ENCODE results near the gene LRRC37A3. TPM values are rescaled to one million over a fixed set of nuclear protein-coding genes. Genes with fewer than 3 reads are reported as not detected.

The LRRC37A3 gene
- polyA plus RNA-seq, 1 of the 3 experiments (the other 2 are of a cell fraction), result 10.4 TPM

- Histone ChIP-seq H3K79me2 (ENCODE audit: insufficient read depth) (peaks cover 12% of the 10 kb centered on the region), H3K27me3 (ENCODE audit: insufficient read depth) (no peaks in the 10 kb centered on the region), H3K4me1 (ENCODE audit: control insufficient read depth in 1 of 2, insufficient read depth in 2 of 2, low read depth in 1 of 2, low read length in 1 of 2) (0 out of 4 replicates have a peak, but pooled peaks cover 0 to 5% of the 10 kb centered on the region in 2 experiments), H3F3A (replicated peaks; ENCODE audit: insufficient read depth) (no peaks in the 10 kb centered on the region), H3K4me3 (ENCODE audit: low read depth in 2 of 2, low read length in 1 of 2) (no peak overlapping the region; a peak in 1 of 4 replicates), H3K36me3 (replicated peaks in 1 of 2; ENCODE audit: control insufficient read depth in 1 of 2, insufficient read depth in 2 of 2, low read length in 1 of 2) (no peaks in the 10 kb centered on the region), H3K27ac (ENCODE audit: low read depth in 2 of 2, low read length in 1 of 2) (no peak overlapping the region), H4K20me1 (ENCODE audit: insufficient read depth) (no peaks in the 10 kb centered on the region), H3K9me3 (no peaks in the 10 kb centered on the region), H3K9me2 (no peaks in the 10 kb centered on the region), H3K9ac (no peak overlapping the region), H2AFZ (ENCODE audit: low read depth) (no peak overlapping the region), H3K4me2 (peak overlapping the region; percentile 85; the same call in 1 of the 2 replicates)
- ChIA-PET CTCF (interaction anchor here (0.6 to 1.9 kb wide), 5 partner anchors 40 to 277 kb away, joined by 3 to 10 read pairs (median 5); no protein-coding TSS in a partner anchor), POLR2A (interaction anchor here (2.1 kb wide), 1 partner anchor 55 kb away, joined by 18 read pairs; no protein-coding TSS in a partner anchor)
- TF ChIP-seq NFIC (IDR thresholded peaks at IDR 0.05; ENCODE audit: borderline replicate concordance) (no peak), MEF2A (IDR thresholded peaks at IDR 0.05; ENCODE audit: borderline replicate concordance, low read depth) (no peak), IRF3 (IDR thresholded peaks at IDR 0.05; ENCODE audit: low read depth, low read length) (no peak), ZBTB33 (IDR thresholded peaks at IDR 0.05; ENCODE audit: borderline replicate concordance, low read depth) (no peak), MXI1 (IDR thresholded peaks at IDR 0.05; ENCODE audit: low read depth, low read length) (no peak), POLR2AphosphoS5 (IDR thresholded peaks at IDR 0.05; ENCODE audit: low read depth, low read length) (no peak), TCF12 (IDR thresholded peaks at IDR 0.05) (no peak), RXRA (IDR thresholded peaks at IDR 0.05; ENCODE audit: borderline replicate concordance, low read depth) (no peak), CHD2 (IDR thresholded peaks at IDR 0.05; ENCODE audit: low read length, partially characterized antibody) (no peak), FOXM1 (IDR thresholded peaks at IDR 0.05; ENCODE audit: low read depth) (no peak), REST (IDR thresholded peaks at IDR 0.05; ENCODE audit: low read depth, low read length) (no peak), RAD21 (IDR thresholded peaks at IDR 0.05; ENCODE audit: low read length) (no peak), SIN3A (IDR thresholded peaks at IDR 0.05; ENCODE audit: borderline replicate concordance, low read depth, low read length) (no peak), NRF1 (IDR thresholded peaks at IDR 0.05; ENCODE audit: low read depth, low read length) (no peak), TEAD4 (IDR thresholded peaks at IDR 0.05; ENCODE audit: borderline replicate concordance, insufficient read depth) (no peak), TAF1 (IDR thresholded peaks at IDR 0.05; ENCODE audit: borderline replicate concordance, low read depth, low read length) (no peak), JUND (IDR thresholded peaks at IDR 0.05) (no peak), RCOR1 (IDR thresholded peaks at IDR 0.05; ENCODE audit: low read length) (no peak)
- TF ChIP-seq, protein P1, sequence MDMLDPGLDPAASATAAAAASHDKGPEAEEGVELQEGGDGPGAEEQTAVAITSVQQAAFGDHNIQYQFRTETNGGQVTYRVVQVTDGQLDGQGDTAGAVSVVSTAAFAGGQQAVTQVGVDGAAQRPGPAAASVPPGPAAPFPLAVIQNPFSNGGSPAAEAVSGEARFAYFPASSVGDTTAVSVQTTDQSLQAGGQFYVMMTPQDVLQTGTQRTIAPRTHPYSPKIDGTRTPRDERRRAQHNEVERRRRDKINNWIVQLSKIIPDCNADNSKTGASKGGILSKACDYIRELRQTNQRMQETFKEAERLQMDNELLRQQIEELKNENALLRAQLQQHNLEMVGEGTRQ (IDR thresholded peaks at IDR 0.05; ENCODE audit: borderline replicate concordance, low read depth, low read length), result no peak
- 94% methylated on average over 12 of the region's 12 CpGs for WGBS (ENCODE audit: low lambda C conversion rate)
- no peak for DNase-seq
These were observed 1.3 kb upstream of the LRRC37A3 start for GRCh38 chr17:64920419-64921172.

All from SK-N-SH (cell line).